HL-60 (cell line): ENCODE measurements around the gene FIGNL2.

ENCODE experiments used
- DNase-seq, 2 experiments: peaks; one replicate each; pipeline ENCODE4 v3.0.0-alpha.2; 2010 to 2020; ENCODE audit warnings: low read depth in 1 of 2, low spot score in 1 of 2
- H3K27ac ChIP-seq: fragments of 250-450 bp; sonication (Bioruptor Pico); replicated peaks from 2 replicates; pipeline ENCODE4 v1.5.1; 2020; ENCODE audit warnings: mild to moderate bottlenecking, moderate library complexity
- H3K27me3 ChIP-seq: fragments of 250-450 bp; sonication (Bioruptor Pico); 2 replicates; pipeline ENCODE4 v1.5.1; 2021; ENCODE audit warnings: mild to moderate bottlenecking, moderate library complexity; ENCODE audit not compliant: insufficient read depth, poor library complexity, severe bottlenecking
- H3K4me3 ChIP-seq: replicated peaks from 2 replicates; pipeline ENCODE4 v1.5.1; 2011; ENCODE audit warnings: mild to moderate bottlenecking, control low read depth, low read length; ENCODE audit not compliant: insufficient read depth
- GABPA ChIP-seq: IDR thresholded peaks from 2 replicates; pipeline ENCODE4 v1.6.1; 2012; ENCODE audit warnings: low read depth
- POLR2AphosphoS5 ChIP-seq: IDR thresholded peaks from 2 replicates; pipeline ENCODE4 v1.6.1; 2012; ENCODE audit warnings: low read depth
- SPI1 ChIP-seq: IDR thresholded peaks from 2 replicates; pipeline ENCODE4 v1.6.1; 2012; ENCODE audit warnings: low read depth, mild to moderate bottlenecking, borderline replicate concordance
- TF ChIP-seq, protein P1 (sequence below): IDR thresholded peaks from one replicate; pipeline ENCODE4 v1.5.1; 2011; ENCODE audit warnings: low read length, control low read depth, inconsistent platforms; ENCODE audit not compliant: insufficient read depth
- TF ChIP-seq, protein P2 (sequence below): IDR thresholded peaks from 2 replicates; pipeline ENCODE4 v1.6.1; 2012; ENCODE audit warnings: low read depth; ENCODE audit not compliant: insufficient replicate concordance

Gene FIGNL2

DNA sequence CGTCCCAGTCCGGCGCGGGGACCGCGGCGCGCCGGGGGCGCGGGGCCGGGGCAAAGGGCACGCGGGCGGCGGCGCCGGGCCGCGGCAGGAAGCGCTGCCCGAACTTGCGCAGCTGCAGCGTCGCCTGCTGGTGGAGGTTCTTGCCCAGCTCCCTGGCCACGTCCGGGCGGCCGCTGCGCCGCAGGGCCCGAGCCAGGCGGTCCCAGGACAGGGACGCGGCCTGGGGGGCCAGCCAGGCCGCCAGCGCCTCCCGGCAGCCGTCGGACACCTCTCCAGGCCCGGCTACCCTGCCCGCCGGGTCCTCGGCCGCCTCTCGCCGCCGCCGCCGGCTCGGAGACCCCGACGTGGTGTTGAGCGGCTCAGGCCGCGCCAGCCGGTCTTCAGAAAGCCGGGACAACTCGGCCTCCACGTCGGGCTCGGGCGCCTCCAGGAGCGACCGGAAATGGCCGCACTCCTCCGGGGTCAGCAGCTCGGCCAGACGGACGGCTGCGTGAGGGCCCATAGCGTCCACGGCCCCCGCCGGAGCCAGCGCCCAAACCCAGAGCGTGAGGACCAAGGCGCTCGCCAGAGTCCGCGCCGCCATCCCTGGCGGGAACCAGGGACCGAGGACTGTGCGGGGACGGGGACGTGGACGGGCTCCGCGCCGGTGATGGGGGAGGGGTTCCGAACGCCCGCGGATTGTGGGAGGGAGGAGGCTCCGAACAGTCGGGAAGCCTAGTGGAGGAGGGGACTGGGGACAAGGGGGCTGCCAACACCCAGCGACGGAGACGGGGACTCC, 34.0 kb downstream of the FIGNL2 start:
- Histone ChIP-seq H3K27me3 (peaks cover 44% of the 10 kb centered on the region), H3K4me3 (no peak overlapping the region), H3K27ac (no peak overlapping the region)
- TF ChIP-seq, protein P1, sequence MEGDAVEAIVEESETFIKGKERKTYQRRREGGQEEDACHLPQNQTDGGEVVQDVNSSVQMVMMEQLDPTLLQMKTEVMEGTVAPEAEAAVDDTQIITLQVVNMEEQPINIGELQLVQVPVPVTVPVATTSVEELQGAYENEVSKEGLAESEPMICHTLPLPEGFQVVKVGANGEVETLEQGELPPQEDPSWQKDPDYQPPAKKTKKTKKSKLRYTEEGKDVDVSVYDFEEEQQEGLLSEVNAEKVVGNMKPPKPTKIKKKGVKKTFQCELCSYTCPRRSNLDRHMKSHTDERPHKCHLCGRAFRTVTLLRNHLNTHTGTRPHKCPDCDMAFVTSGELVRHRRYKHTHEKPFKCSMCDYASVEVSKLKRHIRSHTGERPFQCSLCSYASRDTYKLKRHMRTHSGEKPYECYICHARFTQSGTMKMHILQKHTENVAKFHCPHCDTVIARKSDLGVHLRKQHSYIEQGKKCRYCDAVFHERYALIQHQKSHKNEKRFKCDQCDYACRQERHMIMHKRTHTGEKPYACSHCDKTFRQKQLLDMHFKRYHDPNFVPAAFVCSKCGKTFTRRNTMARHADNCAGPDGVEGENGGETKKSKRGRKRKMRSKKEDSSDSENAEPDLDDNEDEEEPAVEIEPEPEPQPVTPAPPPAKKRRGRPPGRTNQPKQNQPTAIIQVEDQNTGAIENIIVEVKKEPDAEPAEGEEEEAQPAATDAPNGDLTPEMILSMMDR, result peak; percentile 48
- TF ChIP-seq GABPA, result no peak
- peak; percentile 19 to 22 for DNase-seq

DNA sequence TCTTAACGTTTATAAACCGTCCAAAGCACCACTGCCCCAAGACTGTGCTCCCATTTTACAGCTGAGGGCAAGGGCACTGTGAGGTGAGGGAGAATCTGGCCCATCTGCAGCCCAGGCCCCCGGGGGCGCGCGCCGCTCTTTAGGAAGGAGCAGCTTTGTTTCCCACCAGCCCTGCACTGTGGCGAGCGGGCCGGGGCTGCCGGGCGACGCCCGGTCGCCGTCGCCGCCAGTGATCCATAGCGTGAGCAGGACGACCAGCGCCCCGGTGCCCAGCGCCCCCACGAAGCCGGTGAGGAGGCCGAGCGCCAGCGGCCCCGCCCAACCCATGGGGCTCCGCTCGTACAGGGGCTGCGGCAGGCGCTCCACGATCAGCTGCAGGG, 34.6 kb downstream of the FIGNL2 start:
- no peak for DNase-seq
- TF ChIP-seq GABPA, result no peak
- no peak for TF ChIP-seq SPI1
- TF ChIP-seq, protein P1, result no peak
- TF ChIP-seq, protein P2, sequence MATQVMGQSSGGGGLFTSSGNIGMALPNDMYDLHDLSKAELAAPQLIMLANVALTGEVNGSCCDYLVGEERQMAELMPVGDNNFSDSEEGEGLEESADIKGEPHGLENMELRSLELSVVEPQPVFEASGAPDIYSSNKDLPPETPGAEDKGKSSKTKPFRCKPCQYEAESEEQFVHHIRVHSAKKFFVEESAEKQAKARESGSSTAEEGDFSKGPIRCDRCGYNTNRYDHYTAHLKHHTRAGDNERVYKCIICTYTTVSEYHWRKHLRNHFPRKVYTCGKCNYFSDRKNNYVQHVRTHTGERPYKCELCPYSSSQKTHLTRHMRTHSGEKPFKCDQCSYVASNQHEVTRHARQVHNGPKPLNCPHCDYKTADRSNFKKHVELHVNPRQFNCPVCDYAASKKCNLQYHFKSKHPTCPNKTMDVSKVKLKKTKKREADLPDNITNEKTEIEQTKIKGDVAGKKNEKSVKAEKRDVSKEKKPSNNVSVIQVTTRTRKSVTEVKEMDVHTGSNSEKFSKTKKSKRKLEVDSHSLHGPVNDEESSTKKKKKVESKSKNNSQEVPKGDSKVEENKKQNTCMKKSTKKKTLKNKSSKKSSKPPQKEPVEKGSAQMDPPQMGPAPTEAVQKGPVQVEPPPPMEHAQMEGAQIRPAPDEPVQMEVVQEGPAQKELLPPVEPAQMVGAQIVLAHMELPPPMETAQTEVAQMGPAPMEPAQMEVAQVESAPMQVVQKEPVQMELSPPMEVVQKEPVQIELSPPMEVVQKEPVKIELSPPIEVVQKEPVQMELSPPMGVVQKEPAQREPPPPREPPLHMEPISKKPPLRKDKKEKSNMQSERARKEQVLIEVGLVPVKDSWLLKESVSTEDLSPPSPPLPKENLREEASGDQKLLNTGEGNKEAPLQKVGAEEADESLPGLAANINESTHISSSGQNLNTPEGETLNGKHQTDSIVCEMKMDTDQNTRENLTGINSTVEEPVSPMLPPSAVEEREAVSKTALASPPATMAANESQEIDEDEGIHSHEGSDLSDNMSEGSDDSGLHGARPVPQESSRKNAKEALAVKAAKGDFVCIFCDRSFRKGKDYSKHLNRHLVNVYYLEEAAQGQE, result no peak
- no peak for TF ChIP-seq POLR2AphosphoS5
- H3K27ac ChIP-seq, result no peak overlapping the region
- no peak overlapping the region for H3K4me3 ChIP-seq
- H3K27me3 ChIP-seq, result peaks cover 38% of the 10 kb centered on the region

DNA sequence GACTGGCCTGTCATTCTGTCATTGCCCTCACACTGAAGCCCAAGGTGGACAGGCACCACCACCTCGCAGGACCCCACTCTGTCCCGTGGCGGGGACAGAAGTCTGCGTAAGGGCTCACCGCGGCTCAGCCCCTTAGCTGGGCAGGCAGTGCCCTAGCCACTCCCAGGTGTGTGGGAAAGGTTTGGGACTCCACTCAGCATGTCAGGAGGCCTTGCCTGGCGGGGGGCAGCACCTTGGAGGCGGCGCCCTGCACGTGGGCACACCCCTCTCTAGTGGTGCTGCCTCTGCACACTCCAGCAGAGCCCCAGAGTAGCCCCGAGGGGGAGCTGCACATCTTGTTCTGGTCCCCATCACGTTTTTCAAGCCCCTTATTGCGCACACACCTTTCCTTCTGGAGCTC, 35.6 kb downstream of the FIGNL2 start:
- Histone ChIP-seq H3K27ac (no peak overlapping the region), H3K4me3 (no peak overlapping the region), H3K27me3 (peaks cover 33% of the 10 kb centered on the region)
- DNase-seq, result no peak
- no peak for TF ChIP-seq GABPA
- no peak for TF ChIP-seq SPI1
- no peak for TF ChIP-seq POLR2AphosphoS5
- TF ChIP-seq, protein P2, result no peak
- TF ChIP-seq, protein P1, result no peak
